ENCODE measurements around the gene TBXT.

TBXT gene

GRCh38 chr6:166121726-166122125, 45.9 kb downstream of the TBXT start:
- TF ChIP-seq CTCF (IDR thresholded peaks at IDR 0.05): no peak

GRCh38 chr6:166119116-166119911, 48.3 kb downstream of the TBXT start:
- TF ChIP-seq CTCF (IDR thresholded peaks at IDR 0.05): no peak

- no peak for TF ChIP-seq CTCF (IDR thresholded peaks at IDR 0.05)
These were observed 52.0 kb downstream of the TBXT start for GRCh38 chr6:166115609-166116008.

GRCh38 chr6:166112580-166112979, 55.1 kb downstream of the TBXT start:
- no peak for TF ChIP-seq CTCF (IDR thresholded peaks at IDR 0.05)

GRCh38 chr6:166109608-166110007, 58.0 kb downstream of the TBXT start:
- no peak for TF ChIP-seq CTCF (IDR thresholded peaks at IDR 0.05)
